Parathyroid adenoma (tissue), 2 donors: Measurements from ENCODE around the gene SEC16A.

Experiments used
- H2AFZ ChIP-seq: fragments of 300-600 bp; sonication (generic); one replicate; pipeline ENCODE4 v1.7.0; 2017; ENCODE audit warnings: antibody characterized with exemption, mild to moderate bottlenecking
- H3K27ac ChIP-seq: fragments of 300-600 bp; sonication (generic); one replicate; pipeline ENCODE4 v1.7.0; 2017
- H3K27me3 ChIP-seq: fragments of 300-600 bp; sonication (generic); one replicate; pipeline ENCODE4 v1.7.0; 2017; ENCODE audit warnings: low read length; ENCODE audit not compliant: control insufficient read depth, insufficient read depth
- H3K36me3 ChIP-seq: fragments of 300-600 bp; sonication (generic); one replicate; pipeline ENCODE4 v1.7.0; 2017; ENCODE audit warnings: low read length; ENCODE audit not compliant: control insufficient read depth, insufficient read depth
- H3K4me1 ChIP-seq: fragments of 300-600 bp; sonication (generic); one replicate; pipeline ENCODE4 v1.7.0; 2017; ENCODE audit warnings: control low read depth
- H3K4me2 ChIP-seq: fragments of 300-600 bp; sonication (generic); one replicate; pipeline ENCODE4 v1.7.0; 2017; ENCODE audit warnings: low read length
- H3K4me3 ChIP-seq: fragments of 300-600 bp; sonication (generic); one replicate; pipeline ENCODE4 v1.7.0; 2017; ENCODE audit warnings: low read depth, low read length
- H3K79me2 ChIP-seq: fragments of 300-600 bp; sonication (generic); one replicate; pipeline ENCODE4 v1.7.0; 2017; ENCODE audit warnings: control low read depth
- H3K9ac ChIP-seq: fragments of 300-600 bp; sonication (generic); one replicate; pipeline ENCODE4 v1.7.0; 2017; ENCODE audit warnings: mild to moderate bottlenecking
- H3K9me3 ChIP-seq: fragments of 300-600 bp; sonication (generic); one replicate; pipeline ENCODE4 v1.7.0; 2017; ENCODE audit warnings: low read length; ENCODE audit not compliant: control insufficient read depth
- TF ChIP-seq, protein P1 (sequence below): fragments of 300-600 bp; sonication (generic); IDR thresholded peaks from one replicate; pipeline ENCODE4 v1.7.0; 2017; ENCODE audit warnings: antibody characterized with exemption, mild to moderate bottlenecking
- donor health status: primary hyperparathyroidism.

SEC16A gene

DNA sequence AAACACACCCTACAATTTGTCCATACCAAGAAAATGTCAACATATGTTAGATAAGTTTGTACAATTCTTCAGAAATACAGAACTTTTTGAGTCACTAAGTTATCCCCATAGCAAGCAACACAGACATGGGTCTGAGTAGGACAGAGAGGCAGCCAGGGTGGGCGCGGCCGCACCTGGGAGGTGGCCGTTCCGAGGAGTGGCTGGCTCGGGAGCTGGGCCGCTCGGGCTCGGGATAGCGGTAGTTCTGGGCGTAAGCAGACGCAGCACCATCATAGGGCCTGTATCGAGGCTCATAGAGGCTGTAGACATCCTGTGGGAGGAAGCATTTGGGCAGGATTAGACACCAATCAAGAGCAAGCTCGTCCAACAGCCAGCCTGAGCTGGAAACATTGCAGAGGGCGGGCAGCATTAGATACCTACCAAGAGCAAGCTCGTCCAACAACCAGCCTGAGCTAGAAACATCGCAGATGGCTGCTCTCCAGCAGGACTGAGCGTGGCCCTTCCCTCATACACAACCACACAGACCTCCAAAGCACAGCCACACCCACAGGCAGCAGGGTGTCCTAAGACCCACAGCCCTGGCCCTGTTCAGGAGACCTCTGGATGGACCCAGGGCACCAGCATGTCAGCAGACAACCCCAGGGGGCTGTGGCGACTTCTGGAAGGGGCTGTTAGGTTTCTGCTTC is 10.9 kb downstream of the SEC16A start:
- H3K9me3 ChIP-seq, result no peaks in the 10 kb centered on the region
- H3K9ac ChIP-seq, result no peak overlapping the region
- H3K27me3 ChIP-seq, result no peaks in the 10 kb centered on the region
- no peak overlapping the region for H3K27ac ChIP-seq
- no peak overlapping the region for H3K4me2 ChIP-seq
- H3K79me2 ChIP-seq, result peaks cover 5% of the 10 kb centered on the region
- TF ChIP-seq, protein P1, sequence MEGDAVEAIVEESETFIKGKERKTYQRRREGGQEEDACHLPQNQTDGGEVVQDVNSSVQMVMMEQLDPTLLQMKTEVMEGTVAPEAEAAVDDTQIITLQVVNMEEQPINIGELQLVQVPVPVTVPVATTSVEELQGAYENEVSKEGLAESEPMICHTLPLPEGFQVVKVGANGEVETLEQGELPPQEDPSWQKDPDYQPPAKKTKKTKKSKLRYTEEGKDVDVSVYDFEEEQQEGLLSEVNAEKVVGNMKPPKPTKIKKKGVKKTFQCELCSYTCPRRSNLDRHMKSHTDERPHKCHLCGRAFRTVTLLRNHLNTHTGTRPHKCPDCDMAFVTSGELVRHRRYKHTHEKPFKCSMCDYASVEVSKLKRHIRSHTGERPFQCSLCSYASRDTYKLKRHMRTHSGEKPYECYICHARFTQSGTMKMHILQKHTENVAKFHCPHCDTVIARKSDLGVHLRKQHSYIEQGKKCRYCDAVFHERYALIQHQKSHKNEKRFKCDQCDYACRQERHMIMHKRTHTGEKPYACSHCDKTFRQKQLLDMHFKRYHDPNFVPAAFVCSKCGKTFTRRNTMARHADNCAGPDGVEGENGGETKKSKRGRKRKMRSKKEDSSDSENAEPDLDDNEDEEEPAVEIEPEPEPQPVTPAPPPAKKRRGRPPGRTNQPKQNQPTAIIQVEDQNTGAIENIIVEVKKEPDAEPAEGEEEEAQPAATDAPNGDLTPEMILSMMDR, result no peak
- no peaks in the 10 kb centered on the region for H3K36me3 ChIP-seq
- H2AFZ ChIP-seq, result no peak overlapping the region
- no peaks in the 10 kb centered on the region for H3K4me1 ChIP-seq
- no peak overlapping the region for H3K4me3 ChIP-seq

- TF ChIP-seq, protein P1, result no peak
- H3K27ac ChIP-seq, result no peak overlapping the region
- H3K4me2 ChIP-seq, result no peak overlapping the region
- H3K4me3 ChIP-seq, result no peak overlapping the region
- no peak overlapping the region for H3K9ac ChIP-seq
- peaks cover 5% of the 10 kb centered on the region for H3K79me2 ChIP-seq
- no peaks in the 10 kb centered on the region for H3K27me3 ChIP-seq
- no peaks in the 10 kb centered on the region for H3K36me3 ChIP-seq
- H2AFZ ChIP-seq, result no peak overlapping the region
- H3K9me3 ChIP-seq, result no peaks in the 10 kb centered on the region
- H3K4me1 ChIP-seq, result no peaks in the 10 kb centered on the region
Observed at GRCh38 chr9:136470792-136471469, 11.9 kb downstream of the SEC16A start.

GRCh38 chr9:136470356-136470755 is 12.5 kb downstream of the SEC16A start:
- H3K36me3 ChIP-seq, result no peaks in the 10 kb centered on the region
- TF ChIP-seq, protein P1, result no peak
- H3K4me3 ChIP-seq, result no peak overlapping the region
- no peaks in the 10 kb centered on the region for H3K9me3 ChIP-seq
- H3K4me2 ChIP-seq, result no peak overlapping the region
- H2AFZ ChIP-seq, result no peak overlapping the region
- no peaks in the 10 kb centered on the region for H3K27me3 ChIP-seq
- H3K4me1 ChIP-seq, result no peaks in the 10 kb centered on the region
- no peak overlapping the region for H3K9ac ChIP-seq
- no peak overlapping the region for H3K27ac ChIP-seq
- H3K79me2 ChIP-seq, result peaks cover 5% of the 10 kb centered on the region

- H3K79me2 ChIP-seq, result peaks cover 4% of the 10 kb centered on the region
- TF ChIP-seq, protein P1, result no peak
- H3K4me2 ChIP-seq, result no peak overlapping the region
- H3K27me3 ChIP-seq, result no peaks in the 10 kb centered on the region
- H3K27ac ChIP-seq, result no peak overlapping the region
- no peak overlapping the region for H3K4me3 ChIP-seq
- no peaks in the 10 kb centered on the region for H3K9me3 ChIP-seq
- no peaks in the 10 kb centered on the region for H3K4me1 ChIP-seq
- no peak overlapping the region for H3K9ac ChIP-seq
- no peaks in the 10 kb centered on the region for H3K36me3 ChIP-seq
- no peak overlapping the region for H2AFZ ChIP-seq
Observed at GRCh38 chr9:136467766-136468165, 15.1 kb downstream of the SEC16A start.

DNA sequence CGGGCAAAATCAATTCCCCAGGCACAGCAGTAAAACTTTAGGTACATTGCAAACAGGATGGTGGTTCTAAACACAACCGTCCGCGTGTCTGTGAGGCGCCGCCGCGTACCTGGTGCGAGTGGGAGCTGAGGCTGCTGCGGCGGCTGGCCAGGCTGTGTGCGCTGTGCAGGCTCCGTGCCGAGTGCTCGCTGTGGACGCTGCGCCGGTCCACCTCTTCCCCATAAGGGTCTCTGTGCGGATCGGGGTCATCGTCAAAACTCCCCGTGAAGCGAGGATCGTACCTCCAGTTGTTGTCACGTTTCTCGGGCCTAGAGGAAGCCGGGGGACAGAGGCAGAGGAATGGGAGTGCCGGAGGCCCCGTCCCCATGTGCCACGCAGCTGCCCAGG is 16.7 kb downstream of the SEC16A start:
- no peaks in the 10 kb centered on the region for H3K79me2 ChIP-seq
- no peaks in the 10 kb centered on the region for H3K36me3 ChIP-seq
- no peaks in the 10 kb centered on the region for H3K27me3 ChIP-seq
- no peak overlapping the region for H3K4me3 ChIP-seq
- H3K9me3 ChIP-seq, result no peaks in the 10 kb centered on the region
- H3K9ac ChIP-seq, result no peak overlapping the region
- H3K4me1 ChIP-seq, result no peaks in the 10 kb centered on the region
- TF ChIP-seq, protein P1, result no peak
- no peak overlapping the region for H3K4me2 ChIP-seq
- no peak overlapping the region for H3K27ac ChIP-seq
- no peak overlapping the region for H2AFZ ChIP-seq
